ENCODE data around the gene CASKIN1. TPM values are rescaled to one million over a fixed set of nuclear protein-coding genes. Genes with fewer than 3 reads are reported as not detected.

Gene CASKIN1
- total and polyA plus RNA-seq, 4 donors, result under 0.01 to 0.17 (median 0.09) TPM; not detected in 1

- TF ChIP-seq ZBTB33 (IDR thresholded peaks at IDR 0.05), result no peak
- peak; percentile 34 to 48 for TF ChIP-seq HNF4A (conservative IDR thresholded peaks at IDR 0.05)
Measured at GRCh38 chr16:2155977-2156848, 40.2 kb downstream of the CASKIN1 start (continued).

- DNase-seq (ENCODE audit: low spot score), result peak; percentile 96
- Histone ChIP-seq H3K4me3 (ENCODE audit: low read depth in 1 of 3, low read length in 3 of 3) (peak within 1 kb of the TSS; percentile 78 to 99 (median 95)), H3K27me3 (ENCODE audit: control insufficient read depth in 4 of 4, insufficient read depth in 4 of 4, low read length in 3 of 4) (no peaks in the 10 kb centered on the region), H3K9me3 (ENCODE audit: control insufficient read depth in 4 of 4, low read length in 3 of 4) (no peaks in the 10 kb centered on the region), H3K4me1 (ENCODE audit: control insufficient read depth in 4 of 4, insufficient read depth in 4 of 4, low read length in 3 of 4) (peaks cover 26 to 90% (median 72%) of the 10 kb centered on the region in 4 donors), H3K9ac (ENCODE audit: low read depth in 1 of 2, low read length in 2 of 2) (peak within 1 kb of the TSS; percentile 88 to 100), H3K27ac (ENCODE audit: low read depth in 1 of 2, low read length in 2 of 2) (peak within 1 kb of the TSS; percentile 78 to 94), H3K36me3 (ENCODE audit: control insufficient read depth in 4 of 4, insufficient read depth in 3 of 4, low read depth in 1 of 4, low read length in 3 of 4) (peaks cover 0 to 5% (median under 1%) of the 10 kb centered on the region in 4 donors)
- TF ChIP-seq TAF1 (conservative IDR thresholded peaks at IDR 0.05) (peak; percentile 100), ZBTB33 (IDR thresholded peaks at IDR 0.05) (peak; percentile 59), FOXA2 (IDR thresholded peaks at IDR 0.05) (no peak), ATF3 (IDR thresholded peaks at IDR 0.05) (no peak), GABPA (IDR thresholded peaks at IDR 0.05 in 1 of 2, conservative IDR thresholded peaks at IDR 0.05 in 1 of 2) (peak; percentile 85 to 94), CTCF (IDR thresholded peaks at IDR 0.05; ENCODE audit: low read depth, low read length, missing input control) (no peak), SP1 (IDR thresholded peaks at IDR 0.05) (peak; percentile 93), MAX (IDR thresholded peaks at IDR 0.05) (peak; percentile 94), EGR1 (IDR thresholded peaks at IDR 0.05; ENCODE audit: low read depth in 2 of 2) (peak in 1 of 2 donors; percentile 49), FOXA1 (IDR thresholded peaks at IDR 0.05) (no peak), HNF4A (conservative IDR thresholded peaks at IDR 0.05) (peak in 1 of 2 donors; percentile 34), JUND (IDR thresholded peaks at IDR 0.05) (peak in 1 of 2 donors; percentile 13), NR2F2 (IDR thresholded peaks at IDR 0.05) (peak; percentile 60), HNF4G (IDR thresholded peaks at IDR 0.05) (peak; percentile 45), REST (IDR thresholded peaks at IDR 0.05) (peak; percentile 97), YY1 (IDR thresholded peaks at IDR 0.05) (peak; percentile 69), RXRA (IDR thresholded peaks at IDR 0.05) (peak; percentile 38 to 47)
- under 1% methylated on average over 94 of the region's 94 CpGs for WGBS
Measured at GRCh38 chr16:2155091-2155950, 41.1 kb downstream of the CASKIN1 start, which contains the start of gene TRAF7. TRAF7 (plus strand) TSS chr16:2155782; CDS start chr16:2163921, 8,139 bp downstream.
